COLO668 (cell line): ENCODE results near the gene RELL1.

Experiments used
- DNase-seq: peaks from one replicate; lab custom pipeline; 2025; ENCODE audit not compliant: unreplicated experiment; lab: John Stamatoyannopoulos, UW

Gene RELL1, protein sequence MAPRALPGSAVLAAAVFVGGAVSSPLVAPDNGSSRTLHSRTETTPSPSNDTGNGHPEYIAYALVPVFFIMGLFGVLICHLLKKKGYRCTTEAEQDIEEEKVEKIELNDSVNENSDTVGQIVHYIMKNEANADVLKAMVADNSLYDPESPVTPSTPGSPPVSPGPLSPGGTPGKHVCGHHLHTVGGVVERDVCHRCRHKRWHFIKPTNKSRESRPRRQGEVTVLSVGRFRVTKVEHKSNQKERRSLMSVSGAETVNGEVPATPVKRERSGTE

DNA sequence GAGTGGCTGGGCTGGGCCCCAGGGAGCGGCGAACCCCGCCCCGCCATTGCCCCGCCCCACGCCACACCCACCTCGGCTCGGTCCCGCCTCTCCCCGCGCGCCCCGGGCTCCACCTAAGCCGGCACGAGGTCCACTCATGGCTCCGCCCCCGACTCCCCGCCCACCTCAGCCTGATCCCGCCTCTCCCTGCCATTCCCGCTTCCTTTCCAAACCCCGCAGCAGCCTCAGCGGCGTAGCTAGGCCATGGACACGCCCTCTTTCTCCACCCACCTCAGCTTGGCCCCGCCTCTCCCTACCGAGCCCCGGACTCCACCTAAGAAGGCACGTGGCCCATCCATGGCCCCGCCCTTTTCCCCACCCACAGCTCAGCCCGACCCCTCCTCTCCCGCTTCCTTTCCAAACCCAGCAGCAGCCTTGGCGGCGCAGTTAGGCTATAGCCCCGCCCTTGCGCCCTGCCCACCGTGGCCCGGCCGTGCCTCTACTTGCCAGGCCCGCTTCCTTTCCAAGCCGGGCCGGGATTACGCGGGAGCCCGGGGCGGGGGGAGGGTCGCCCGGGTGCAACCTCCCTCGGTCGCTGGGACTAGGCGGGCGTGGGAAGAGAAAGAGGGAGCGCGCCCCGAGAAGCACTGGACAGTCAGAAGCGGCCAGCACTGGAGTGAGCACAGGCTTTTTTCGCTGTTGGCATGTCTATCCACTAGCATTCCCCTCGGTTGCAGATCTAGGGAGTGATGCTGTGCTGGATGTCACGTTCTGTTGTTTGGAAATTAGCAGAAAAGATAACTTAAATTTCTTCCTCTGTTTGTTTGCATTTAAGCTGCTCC is at the start of gene RELL1:
TSS of gene RELL1 (minus strand) at position 4 of the 821 bp plus-strand sequence. CDS start 89 bp downstream, outside the sequence.
- peak; percentile 98 for DNase-seq

DNA sequence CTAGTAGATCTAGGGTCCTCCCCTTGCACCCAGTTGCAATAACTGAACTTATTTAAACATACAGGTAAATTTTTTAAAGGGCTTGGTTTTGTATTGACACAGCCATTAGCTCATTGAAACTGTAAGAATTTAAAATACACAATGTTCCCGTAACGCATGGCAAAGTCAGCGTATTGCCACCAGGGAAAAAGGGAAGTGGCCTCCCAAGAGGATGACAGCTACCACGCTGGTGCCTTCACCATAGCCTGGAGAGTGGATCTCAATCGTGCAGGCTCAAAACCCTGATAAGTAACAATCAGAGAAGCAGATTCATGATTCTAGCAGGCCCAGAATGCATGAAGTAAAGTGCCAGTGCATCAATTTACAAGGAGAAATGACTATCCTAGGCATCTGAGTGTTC is 49.4 kb upstream of the RELL1 start:
- no peak for DNase-seq

DNA sequence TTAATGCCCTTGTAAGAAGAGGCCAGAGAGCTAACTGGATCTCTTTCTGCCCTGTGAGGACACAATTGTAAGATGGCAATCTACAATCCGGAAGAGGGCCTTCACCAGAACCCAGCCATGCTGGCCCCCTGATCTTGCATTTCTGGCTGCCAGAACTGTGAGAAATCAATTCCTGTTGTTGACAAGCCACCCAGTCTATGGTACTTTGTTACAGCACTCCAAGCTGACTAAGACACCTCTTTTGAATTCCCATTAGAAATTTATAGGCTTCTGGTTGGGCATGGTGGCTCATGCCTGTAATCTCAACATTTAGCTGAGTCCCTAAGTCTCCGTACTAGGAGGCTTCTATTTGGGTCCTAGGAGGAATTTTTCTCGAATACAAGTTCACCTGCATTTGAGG is 48.8 kb upstream of the RELL1 start:
- no peak for DNase-seq

DNA sequence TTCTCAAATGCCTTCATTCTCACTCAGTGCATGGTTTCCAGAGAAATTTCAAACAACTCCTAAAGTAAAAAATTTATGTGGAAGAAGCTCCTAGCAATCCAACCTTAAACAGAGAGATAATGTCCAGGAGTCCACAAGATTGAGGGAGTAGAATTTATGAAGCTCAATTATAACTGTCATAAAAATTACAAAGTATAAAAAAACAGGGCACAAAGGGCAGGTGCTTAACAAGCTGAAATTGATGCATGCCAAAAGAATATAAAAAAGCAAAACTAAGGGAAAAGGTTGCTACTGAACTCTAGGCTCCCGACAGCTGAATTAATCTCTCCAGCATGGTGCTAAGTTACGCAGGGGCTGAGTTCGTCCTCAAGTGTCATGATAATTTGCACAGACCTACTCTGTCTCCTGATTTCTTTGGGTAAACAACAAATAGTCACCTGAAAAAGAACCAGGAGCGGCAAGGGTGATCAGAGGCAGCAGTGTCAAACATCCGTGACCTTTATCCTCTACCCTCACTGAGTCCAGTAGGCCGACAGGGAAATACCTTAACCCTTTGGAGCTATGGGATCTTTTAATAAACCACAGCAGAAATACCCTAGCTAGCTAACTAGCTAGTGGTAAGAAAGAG is 47.2 kb upstream of the RELL1 start:
- DNase-seq = no peak

DNA sequence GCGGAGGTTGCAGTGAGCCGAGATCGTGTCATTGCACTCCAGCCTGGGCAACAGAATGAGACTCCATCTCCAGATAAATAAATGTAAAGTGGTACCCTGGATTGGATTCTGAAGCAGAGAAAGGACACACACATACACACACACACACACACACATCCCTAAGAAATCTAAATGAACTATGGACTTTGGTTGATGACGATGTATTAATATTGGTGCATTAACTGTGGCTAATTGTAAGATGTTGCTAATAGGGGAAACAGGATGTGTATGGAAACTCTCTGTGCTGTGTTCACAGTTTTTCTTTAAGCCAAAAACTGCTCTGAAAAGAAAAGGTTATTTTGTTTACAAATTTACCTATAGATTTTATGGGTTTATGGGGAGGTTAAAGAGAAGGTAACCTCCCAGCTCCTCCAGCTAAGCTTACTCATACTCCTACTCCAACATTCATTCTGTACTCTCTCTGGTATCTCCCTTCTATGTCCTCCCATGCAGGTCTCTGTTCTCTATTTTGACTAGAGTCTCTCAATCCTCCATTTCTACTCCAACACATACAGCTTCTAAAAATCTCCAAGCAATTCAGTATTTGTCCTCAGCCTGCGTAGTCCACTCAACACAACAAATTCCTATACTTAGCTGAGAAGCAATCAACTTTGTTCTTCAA is 46.5 kb upstream of the RELL1 start:
- no peak for DNase-seq

DNA sequence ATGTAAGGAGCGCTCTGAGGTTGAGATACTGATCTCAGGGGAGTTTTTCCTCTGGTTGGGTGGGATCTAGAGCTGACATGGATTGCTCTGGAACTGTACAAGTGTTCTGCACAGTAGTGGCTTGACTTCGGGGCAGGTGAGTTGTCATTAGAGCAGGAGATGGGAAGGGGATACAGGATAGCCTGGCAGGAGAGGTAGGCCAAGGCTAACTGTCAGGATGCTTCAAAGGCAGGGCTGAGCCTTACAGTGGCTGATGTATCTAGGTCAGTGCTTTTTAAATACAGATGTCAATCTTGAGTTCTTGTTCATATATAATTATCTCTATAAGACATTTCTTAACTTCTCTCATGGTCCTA is 43.5 kb upstream of the RELL1 start:
- DNase-seq = no peak

DNA sequence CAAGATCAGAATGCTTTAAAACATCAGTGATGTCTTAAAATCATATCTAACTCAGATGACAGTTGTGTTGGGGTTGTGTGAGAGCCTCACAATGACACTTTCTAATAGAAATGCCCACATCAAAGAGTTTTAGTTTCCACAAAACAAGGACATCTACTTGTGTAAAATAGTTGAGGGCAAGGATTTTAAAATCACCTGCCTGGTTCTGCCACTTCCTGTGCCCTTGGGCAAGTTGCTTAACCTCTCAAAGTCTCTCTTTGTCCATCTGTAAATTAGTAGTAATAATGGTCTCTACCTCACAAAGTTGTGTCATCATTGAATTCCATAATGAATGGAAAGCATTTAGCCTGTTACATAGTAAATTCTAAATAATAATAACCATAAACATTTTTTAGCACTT is 41.9 kb upstream of the RELL1 start:
- no peak for DNase-seq

DNA sequence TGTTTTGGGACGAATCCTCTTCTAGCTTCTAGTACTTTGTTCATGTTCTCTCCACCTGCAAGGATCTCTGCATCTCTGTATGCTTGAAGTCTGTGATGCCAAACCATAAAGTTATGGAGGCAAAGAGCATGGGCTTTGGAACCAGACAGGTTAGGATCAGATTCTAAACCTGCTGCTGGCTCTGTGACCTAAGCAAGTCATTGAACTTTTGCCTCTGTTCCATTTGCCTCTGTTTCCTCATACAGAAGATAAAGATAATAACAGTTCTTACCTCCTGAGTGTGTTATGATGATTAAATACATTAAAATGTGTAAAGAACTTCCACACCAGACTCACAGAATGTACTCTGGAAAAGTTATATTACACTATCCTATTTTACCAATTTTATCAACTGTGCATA is 41.5 kb upstream of the RELL1 start:
- DNase-seq = no peak

DNA sequence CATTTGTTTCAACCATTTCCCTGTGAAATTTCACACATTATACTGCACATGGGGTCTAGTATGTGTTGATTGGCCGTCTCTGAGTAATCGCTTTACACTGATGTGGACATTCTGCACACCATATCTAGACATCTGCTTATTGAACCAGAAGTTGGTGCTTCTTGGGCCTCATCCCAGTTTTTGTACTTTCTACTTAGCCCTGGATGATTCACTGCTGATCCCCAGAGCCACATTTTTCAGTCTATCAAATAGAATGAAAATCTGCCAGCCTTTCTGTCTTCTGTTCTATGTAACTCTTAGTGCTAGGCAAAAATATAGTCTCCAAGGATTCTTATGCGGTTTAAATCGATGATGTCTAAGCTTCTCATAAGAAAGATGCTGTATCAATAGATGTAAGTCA is 40.5 kb upstream of the RELL1 start:
- no peak for DNase-seq

DNA sequence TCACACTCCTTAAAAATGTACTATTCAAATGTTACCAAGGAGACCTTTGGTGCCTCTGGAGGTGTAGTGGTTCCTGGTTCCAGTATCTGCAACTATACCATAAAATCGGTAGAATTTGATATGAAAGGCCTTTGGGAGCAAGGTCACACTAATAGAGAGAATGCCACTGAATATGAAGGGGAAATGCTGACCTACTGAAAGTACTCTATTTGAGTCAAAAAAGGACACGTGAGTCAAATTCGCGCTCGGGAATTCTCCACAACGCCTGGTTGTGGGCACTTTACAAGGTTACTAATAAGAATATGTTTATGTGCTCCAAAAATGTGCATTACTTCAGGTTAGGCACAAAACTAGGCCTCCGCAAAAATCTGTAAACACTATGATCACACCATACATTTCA is 39.5 kb upstream of the RELL1 start:
- DNase-seq = no peak

DNA sequence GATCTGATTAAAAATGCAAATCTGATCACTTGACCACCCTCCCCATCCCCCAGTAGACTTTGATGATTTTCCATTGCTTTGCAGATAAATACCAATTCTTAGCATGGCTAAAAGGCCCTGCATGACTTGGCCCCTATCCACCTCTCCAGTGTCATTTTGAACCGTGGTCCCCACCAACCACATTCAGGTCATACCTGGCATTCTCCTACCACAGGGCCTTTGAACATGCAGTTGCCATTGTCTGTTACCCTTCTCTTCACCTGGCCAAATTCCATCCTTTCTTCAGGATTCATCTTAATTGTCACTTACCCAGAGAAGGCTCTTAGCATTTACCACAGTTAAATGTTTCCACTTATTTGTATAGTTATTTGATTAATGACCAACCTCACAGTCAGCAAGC is 36.9 kb upstream of the RELL1 start:
- no peak for DNase-seq

DNA sequence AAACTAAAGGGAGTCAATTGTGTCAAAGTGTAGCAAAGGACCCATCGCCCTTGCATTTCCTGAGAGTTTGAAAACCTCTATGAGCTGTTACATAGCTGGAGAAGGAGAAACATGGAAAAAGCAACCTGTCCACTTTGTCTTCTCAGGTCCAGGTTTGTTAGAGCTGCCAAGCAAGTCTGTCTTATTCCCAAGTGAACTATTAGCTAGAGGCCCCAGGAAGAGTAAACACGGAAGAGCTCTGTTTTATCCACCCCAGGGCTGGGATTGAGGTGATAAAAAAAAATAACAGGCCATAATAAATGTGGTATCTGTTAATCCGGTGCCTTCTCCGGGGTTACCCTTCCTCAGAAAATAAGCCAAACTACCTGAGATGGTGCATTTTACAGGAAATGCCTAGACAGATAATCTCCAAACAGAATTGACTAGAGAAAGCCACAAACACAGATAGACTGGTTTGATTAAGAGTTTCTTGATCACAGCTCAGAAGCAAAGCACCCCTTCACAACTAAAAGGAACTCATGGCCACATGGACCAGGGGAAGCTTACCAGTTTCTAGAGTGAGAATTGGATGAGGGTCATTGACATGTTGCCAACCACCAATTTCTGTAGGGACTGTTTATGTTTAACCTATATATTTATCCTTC is 35.9 kb upstream of the RELL1 start:
- no peak for DNase-seq

DNA sequence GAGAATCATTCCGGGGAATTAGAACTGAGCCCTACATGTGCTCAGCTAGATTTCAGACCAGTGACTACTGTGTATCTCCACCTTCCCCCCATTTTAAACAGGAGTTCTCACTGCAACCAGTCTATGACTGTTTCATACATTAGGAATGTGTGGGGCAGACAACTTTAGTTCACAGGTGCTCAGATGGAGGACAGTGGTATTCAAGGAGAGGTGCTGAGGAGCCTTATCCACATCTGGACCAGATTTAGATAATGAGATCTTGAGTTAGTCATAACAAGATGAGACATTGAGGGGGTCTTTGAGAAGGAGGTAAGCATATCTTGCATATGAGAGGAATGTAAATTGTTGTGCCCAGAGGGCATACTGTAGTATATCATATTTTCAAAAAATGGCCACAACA is 32.8 kb upstream of the RELL1 start:
- no peak for DNase-seq

DNA sequence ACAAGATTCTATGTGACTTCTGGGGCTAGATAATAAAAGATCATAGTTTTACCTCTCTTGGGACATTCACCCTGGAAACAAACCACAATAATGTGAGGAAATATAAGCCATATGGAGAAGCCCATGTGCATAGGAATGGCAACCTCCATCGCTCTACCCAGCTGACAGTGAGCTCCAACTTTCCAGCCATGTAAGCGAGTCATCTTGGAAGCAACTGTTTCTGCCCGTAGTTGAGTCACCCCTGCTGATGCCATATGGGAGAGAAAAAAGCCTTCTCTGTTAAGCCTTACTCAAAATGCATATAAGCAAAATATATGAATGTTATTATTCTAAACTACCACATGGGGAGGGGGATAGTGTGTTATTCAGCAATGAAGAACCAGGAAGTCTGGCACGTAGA is 31.4 kb upstream of the RELL1 start:
- no peak for DNase-seq

DNA sequence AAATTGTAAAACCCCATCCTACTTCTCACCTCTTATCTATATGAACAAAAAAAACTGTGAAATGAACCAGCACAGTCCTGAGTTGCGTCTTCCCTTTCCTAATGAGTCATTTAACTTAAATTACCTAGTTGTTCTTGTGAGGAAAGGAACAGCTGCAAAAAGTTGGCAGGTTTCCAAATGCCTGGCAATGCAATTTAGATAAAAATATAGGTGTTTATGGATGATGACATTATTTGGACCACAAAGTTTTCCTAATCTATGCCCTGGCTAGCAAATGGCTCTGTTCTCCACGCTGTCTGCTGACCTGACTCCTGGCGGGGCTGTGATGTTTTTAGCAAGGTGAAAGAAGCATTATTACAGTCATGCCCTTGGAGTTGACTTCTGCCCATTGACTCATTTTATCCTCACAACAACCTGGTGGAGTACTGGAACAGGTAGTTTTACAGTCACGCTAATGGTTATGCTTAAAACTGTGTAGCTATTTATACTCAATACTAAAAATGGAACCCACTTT is 29.8 kb upstream of the RELL1 start:
- DNase-seq = peak; percentile 25

DNA sequence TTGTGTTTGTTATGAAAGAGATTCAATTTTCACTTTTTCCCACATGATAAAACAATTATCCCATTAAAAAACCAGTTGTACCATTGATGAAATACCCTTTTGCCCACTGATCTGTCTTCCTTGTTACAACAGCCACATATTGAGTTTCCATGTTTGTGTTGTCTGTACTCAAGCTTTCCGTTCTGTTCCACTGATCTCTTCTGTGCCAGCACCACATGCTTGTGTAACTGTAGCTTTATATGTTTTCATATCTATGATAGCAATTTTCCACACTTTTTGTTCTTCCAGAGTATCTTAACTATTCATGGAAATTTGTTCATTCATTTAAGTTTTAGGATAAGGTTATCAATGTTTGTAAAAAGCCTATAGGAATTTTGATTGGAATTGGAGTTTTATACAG is 24.3 kb upstream of the RELL1 start:
- no peak for DNase-seq

DNA sequence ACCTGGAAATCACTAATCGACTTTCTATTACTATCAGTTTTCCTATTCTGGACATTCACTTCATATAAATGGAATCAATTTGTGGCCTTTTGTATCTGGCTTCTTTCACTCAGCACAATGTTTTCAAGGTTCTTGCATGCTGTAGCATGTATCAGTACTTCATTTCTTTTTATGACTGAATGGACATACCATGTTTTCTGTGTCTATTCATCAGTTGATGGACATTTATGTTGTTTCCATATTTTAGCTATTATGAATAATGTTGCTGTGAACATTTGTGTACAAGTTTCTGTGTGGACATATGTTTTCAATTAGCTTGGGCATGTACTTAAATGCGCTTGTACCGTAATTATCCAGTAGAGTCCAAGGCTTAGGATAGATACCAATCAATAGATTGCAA is 19.9 kb upstream of the RELL1 start:
- DNase-seq = no peak

DNA sequence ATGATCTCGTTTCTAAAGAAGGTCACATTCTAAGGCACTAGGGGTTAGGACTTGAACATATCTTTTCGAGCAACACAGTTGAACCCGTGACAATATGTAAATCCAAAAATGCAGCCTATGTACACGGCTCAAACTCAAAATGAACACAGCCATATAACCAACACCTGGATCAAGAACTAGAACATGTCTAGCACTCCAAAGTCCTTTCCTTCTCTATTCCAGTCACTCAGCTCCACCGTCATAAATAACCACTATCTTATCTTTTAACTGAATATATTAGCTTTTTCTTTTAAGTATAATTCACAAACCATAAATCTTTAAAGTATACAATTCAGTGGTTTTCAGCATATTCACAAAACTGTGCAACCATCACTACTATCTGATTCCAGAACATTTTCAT is 19.4 kb upstream of the RELL1 start:
- DNase-seq = no peak

DNA sequence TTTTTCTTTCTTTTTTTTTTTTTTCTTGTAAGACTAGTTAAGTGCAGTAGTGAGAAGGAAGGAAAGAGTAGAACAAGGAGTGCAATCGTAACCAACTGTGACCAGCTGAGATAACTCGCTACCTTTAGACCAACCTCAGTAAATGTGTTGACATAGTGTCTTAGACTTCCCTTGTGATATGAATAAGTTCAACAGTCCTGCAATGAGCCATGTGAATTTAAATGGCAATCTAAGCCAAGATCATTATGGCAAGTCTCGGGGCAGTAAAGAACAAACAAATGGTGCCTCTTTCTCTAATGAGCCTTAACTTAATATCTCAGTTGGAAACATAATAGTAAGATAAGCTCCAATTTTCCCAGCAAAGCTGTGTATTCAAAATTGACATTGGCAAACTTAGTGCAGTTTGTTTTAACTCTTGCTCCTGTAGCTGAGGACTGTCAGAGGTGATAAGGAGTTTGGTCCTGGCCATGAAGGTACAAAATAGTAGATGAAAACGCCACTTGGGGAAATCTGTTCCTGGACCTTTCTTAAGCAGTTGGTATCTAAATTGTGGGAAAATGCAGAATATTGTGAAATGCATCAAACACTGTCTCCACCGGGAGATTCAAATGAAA is 13.8 kb upstream of the RELL1 start:
- no peak for DNase-seq

DNA sequence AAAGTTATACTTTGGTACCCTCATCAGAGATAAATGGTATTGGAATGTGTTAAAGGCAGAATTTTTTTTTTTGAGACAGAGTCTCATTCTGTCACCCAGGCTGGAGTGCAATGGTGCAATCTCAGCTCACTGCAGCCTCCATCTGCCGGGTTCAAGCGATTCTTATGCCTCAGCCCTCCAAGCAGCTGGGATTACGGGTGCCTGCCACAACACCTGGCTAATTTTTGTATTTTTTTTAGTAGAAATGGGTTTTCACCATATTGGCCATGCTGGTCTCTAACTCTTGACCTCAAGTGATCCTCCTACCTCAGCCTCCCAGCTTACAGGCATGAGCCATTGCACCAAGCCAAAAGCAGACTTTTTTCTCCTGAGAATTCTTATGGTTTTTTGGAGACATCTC is 11.4 kb upstream of the RELL1 start:
- no peak for DNase-seq
